MM.1S (cell line): ENCODE measurements around the gene STX12.

Experiments
- CTCF ChIP-seq: fragments of 300-600 bp; sonication (generic); IDR thresholded peaks from 2 replicates; pipeline ENCODE4 v1.5.1; 2016; ENCODE audit warnings: antibody characterized with exemption, low read length, mixed read lengths
- EZH2 ChIP-seq: fragments of 300-600 bp; sonication (generic); optimal IDR thresholded peaks from 2 replicates; pipeline ENCODE3; 2017; ENCODE audit warnings: low read depth, mild to moderate bottlenecking, antibody characterized with exemption, low read length, mixed read lengths

- TF ChIP-seq CTCF (no peak), EZH2 (no peak)
Observed at GRCh38 chr1:27835501-27835900, 62.5 kb downstream of the STX12 start.
